Neural cell (in vitro differentiated cells): ENCODE measurements around the gene DZIP1.

Experiments
- EP300 ChIP-seq: fragments of 450-650 bp; conservative IDR thresholded peaks from 2 replicates; pipeline ENCODE4 v1.6.1; 2014; ENCODE audit warnings: antibody characterized with exemption, mild to moderate bottlenecking, moderate library complexity; ENCODE audit not compliant: poor library complexity, severe bottlenecking
- EZH2 ChIP-seq: fragments of 200-600, 300-800 bp; shearing (Covaris generic), sonication (generic); IDR thresholded peaks from 2 replicates; pipeline ENCODE4 v1.6.1; 2014; ENCODE audit warnings: antibody characterized with exemption, low read length, borderline replicate concordance, mild to moderate bottlenecking; ENCODE audit not compliant: insufficient read depth, poor library complexity, severe bottlenecking
- POLR2AphosphoS5 ChIP-seq: IDR thresholded peaks from 2 replicates; pipeline ENCODE4 v1.6.1; 2012
- TAF1 ChIP-seq: IDR thresholded peaks from 2 replicates; pipeline ENCODE4 v1.6.1; 2012; ENCODE audit warnings: low read depth
- TF ChIP-seq, protein P1 (sequence below): IDR thresholded peaks from 2 replicates; pipeline ENCODE4 v1.6.1; 2012; ENCODE audit warnings: borderline replicate concordance
- TF ChIP-seq, protein P2 (sequence below): fragments of 450-650 bp; IDR thresholded peaks from 2 replicates; pipeline ENCODE4 v1.5.1; 2014; ENCODE audit warnings: antibody characterized with exemption, mild to moderate bottlenecking, moderate library complexity; ENCODE audit not compliant: poor library complexity, severe bottlenecking

DNA sequence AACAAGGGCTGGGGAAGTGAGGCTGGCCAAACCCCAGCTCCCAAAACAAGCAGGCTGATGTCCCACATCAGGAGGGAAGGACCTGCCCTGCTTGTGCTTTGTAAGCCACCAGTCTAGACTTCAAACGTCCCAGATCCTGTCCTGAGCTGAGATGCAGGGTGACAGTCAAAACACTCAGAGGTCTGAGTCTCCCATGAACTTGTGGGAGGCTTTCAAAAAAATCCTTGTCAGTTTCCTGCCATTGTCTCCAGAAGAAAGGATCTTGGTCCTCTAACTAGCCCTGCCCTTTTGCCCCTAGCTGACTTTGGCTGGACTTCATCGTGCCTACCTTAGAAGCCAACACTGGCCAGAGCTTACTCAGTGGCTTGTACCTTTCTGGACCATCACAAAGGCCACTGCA is 43.3 kb downstream of the DZIP1 start:
- TF ChIP-seq, protein P1, sequence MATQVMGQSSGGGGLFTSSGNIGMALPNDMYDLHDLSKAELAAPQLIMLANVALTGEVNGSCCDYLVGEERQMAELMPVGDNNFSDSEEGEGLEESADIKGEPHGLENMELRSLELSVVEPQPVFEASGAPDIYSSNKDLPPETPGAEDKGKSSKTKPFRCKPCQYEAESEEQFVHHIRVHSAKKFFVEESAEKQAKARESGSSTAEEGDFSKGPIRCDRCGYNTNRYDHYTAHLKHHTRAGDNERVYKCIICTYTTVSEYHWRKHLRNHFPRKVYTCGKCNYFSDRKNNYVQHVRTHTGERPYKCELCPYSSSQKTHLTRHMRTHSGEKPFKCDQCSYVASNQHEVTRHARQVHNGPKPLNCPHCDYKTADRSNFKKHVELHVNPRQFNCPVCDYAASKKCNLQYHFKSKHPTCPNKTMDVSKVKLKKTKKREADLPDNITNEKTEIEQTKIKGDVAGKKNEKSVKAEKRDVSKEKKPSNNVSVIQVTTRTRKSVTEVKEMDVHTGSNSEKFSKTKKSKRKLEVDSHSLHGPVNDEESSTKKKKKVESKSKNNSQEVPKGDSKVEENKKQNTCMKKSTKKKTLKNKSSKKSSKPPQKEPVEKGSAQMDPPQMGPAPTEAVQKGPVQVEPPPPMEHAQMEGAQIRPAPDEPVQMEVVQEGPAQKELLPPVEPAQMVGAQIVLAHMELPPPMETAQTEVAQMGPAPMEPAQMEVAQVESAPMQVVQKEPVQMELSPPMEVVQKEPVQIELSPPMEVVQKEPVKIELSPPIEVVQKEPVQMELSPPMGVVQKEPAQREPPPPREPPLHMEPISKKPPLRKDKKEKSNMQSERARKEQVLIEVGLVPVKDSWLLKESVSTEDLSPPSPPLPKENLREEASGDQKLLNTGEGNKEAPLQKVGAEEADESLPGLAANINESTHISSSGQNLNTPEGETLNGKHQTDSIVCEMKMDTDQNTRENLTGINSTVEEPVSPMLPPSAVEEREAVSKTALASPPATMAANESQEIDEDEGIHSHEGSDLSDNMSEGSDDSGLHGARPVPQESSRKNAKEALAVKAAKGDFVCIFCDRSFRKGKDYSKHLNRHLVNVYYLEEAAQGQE: no peak
- TF ChIP-seq, protein P2, sequence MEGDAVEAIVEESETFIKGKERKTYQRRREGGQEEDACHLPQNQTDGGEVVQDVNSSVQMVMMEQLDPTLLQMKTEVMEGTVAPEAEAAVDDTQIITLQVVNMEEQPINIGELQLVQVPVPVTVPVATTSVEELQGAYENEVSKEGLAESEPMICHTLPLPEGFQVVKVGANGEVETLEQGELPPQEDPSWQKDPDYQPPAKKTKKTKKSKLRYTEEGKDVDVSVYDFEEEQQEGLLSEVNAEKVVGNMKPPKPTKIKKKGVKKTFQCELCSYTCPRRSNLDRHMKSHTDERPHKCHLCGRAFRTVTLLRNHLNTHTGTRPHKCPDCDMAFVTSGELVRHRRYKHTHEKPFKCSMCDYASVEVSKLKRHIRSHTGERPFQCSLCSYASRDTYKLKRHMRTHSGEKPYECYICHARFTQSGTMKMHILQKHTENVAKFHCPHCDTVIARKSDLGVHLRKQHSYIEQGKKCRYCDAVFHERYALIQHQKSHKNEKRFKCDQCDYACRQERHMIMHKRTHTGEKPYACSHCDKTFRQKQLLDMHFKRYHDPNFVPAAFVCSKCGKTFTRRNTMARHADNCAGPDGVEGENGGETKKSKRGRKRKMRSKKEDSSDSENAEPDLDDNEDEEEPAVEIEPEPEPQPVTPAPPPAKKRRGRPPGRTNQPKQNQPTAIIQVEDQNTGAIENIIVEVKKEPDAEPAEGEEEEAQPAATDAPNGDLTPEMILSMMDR: no peak
- no peak for TF ChIP-seq POLR2AphosphoS5
- TF ChIP-seq EZH2: no peak
- TF ChIP-seq EP300: no peak
- no peak for TF ChIP-seq TAF1
